Measurements from ENCODE around the gene DVL1. TPM values are rescaled to one million over a fixed set of nuclear protein-coding genes. Genes with fewer than 3 reads are reported as not detected.
A peak's percentile ranks its signal among the peaks of the same experiment; 100 is the strongest.

Gene DVL1
- total and polyA plus RNA-seq, 9 of the 15 experiments (the other 6 are each of a cell fraction or from before 2014, with no cell fraction given), result 0.62 to 135 (median 24.3) TPM

GRCh38 chr1:1302951-1303509 is 46.2 kb downstream of the DVL1 start (continued):
- TF ChIP-seq ZNF143 (CRISPR knock-in tag; IDR thresholded peaks at IDR 0.05), result 0 out of 2 replicates have a peak, but pooled peaks have one; percentile 8

DNA sequence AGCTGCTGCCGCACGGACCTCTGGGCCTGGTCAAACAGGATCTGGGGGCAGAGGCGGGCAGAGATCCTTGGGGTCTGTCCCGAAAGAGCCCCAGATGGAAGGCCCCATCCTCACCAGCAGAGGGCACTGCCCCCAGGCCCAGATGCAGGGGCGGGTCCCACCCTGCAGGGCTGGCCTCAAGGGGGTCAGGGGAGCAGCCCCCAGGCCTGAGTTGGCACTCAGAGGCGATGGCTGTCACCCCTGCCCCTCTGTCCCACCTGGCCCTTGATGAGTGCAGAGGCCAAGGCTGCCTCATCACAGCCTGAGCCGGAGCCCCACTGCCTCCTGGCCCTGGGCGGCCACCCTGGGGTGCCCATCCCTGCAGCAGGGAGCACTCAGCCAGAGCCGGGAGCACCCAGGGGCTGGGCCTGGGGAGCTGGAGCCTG is 47.2 kb downstream of the DVL1 start:
- FAIRE-seq (no peak), ATAC-seq (no peak), DNase-seq (ENCODE audit: extremely low read depth in 1 of 4, low spot score in 3 of 4) (no peak)
- peak overlapping the region in 1 of 2 experiments; percentile 53; a peak in 2 of 4 replicates for H3K9ac ChIP-seq (ENCODE audit: insufficient read depth in 1 of 2, low read depth in 2 of 2, low read length in 2 of 2)
- H3K36me3 ChIP-seq (ENCODE audit: control insufficient read depth, insufficient read depth, low read length), result peaks cover 9% of the 10 kb centered on the region; the same call in 2 of the 3 replicates
- H4K20me1 ChIP-seq (replicated peaks; ENCODE audit: control insufficient read depth, insufficient read depth, low read length), result peaks cover 30% of the 10 kb centered on the region; the same call in 1 of the 2 replicates
- in situ Hi-C loops (cut with MboI) (no loop called here), intact Hi-C loops (cut with micrococcal nuclease) (loop anchor here (10.0 kb wide), 1 partner anchor 923 kb away; the partner anchor contains the start of gene SKI)
- no peak overlapping the region for H2AFZ ChIP-seq (ENCODE audit: low read depth, low read length)
- WGBS (ENCODE audit: insufficient coverage, low coverage, missing lambda C conversion rate), result 85% methylated on average over 9 of the region's 9 CpGs
- H3K4me3 ChIP-seq, result no peak overlapping the region
- ChIA-PET CTCF (ENCODE audit: low intra/inter-chr PET ratio) (no interaction called here), POLR2A (no interaction called here)
- H3K79me2 ChIP-seq (ENCODE audit: control insufficient read depth, insufficient read depth, low read length), result peaks cover 29% of the 10 kb centered on the region
- H3K27ac ChIP-seq (ENCODE audit: extremely low read depth, low read depth, low read length), result no peak overlapping the region
- BruUV-seq (replicated peaks), result no TSS peak
- H3K4me2 ChIP-seq (ENCODE audit: insufficient read depth, low read length), result no peak overlapping the region
- H3K9me1 ChIP-seq (ENCODE audit: control insufficient read depth, insufficient read depth, low read length), result peaks cover 21% of the 10 kb centered on the region
- peaks cover 31 to 77% of the 10 kb centered on the region in 2 experiments for H3K4me1 ChIP-seq (replicated peaks in 1 of 2; ENCODE audit: control insufficient read depth in 2 of 2, insufficient read depth in 2 of 2, low read length in 2 of 2)
- H3K9me3 ChIP-seq (replicated peaks; ENCODE audit: control insufficient read depth, insufficient read depth, low read depth, low read length), result no peaks in the 10 kb centered on the region
- no peaks in the 10 kb centered on the region for H3K27me3 ChIP-seq (ENCODE audit: control insufficient read depth in 2 of 2, insufficient read depth in 2 of 2, low read length in 2 of 2)
- TF ChIP-seq RBM39 (optimal IDR thresholded peaks at IDR 0.05; ENCODE audit: low read depth, low read length) (no peak), SMARCB1 (IDR thresholded peaks at IDR 0.05; ENCODE audit: insufficient read length, low read depth) (no peak), CSDE1 (IDR thresholded peaks at IDR 0.05) (no peak), ZNF436 (CRISPR knock-in tag; IDR thresholded peaks at IDR 0.05) (no peak), SRSF1 (IDR thresholded peaks at IDR 0.05; ENCODE audit: low read depth, low read length) (no peak), ZNF263 (CRISPR knock-in tag; IDR thresholded peaks at IDR 0.05; ENCODE audit: borderline replicate concordance) (peak; percentile 86), DDX20 (tag; IDR thresholded peaks at IDR 0.05; ENCODE audit: low read depth) (no peak), ZZZ3 (IDR thresholded peaks at IDR 0.05) (no peak), SMAD1 (IDR thresholded peaks at IDR 0.05; ENCODE audit: low read depth, low read length, partially characterized antibody) (no peak), RAD21 (CRISPR knock-in tag; conservative IDR thresholded peaks at IDR 0.05 in 1 of 2, IDR thresholded peaks at IDR 0.05 in 1 of 2) (peak in 1 of 2 experiments; percentile 28; a peak in 1 of 4 replicates), L3MBTL2 (IDR thresholded peaks at IDR 0.05) (no peak), THAP7 (CRISPR knock-in tag; IDR thresholded peaks at IDR 0.05) (no peak), HOXB6 (CRISPR knock-in tag; IDR thresholded peaks at IDR 0.05; ENCODE audit: borderline replicate concordance) (no peak)
- TF ChIP-seq, protein P1, sequence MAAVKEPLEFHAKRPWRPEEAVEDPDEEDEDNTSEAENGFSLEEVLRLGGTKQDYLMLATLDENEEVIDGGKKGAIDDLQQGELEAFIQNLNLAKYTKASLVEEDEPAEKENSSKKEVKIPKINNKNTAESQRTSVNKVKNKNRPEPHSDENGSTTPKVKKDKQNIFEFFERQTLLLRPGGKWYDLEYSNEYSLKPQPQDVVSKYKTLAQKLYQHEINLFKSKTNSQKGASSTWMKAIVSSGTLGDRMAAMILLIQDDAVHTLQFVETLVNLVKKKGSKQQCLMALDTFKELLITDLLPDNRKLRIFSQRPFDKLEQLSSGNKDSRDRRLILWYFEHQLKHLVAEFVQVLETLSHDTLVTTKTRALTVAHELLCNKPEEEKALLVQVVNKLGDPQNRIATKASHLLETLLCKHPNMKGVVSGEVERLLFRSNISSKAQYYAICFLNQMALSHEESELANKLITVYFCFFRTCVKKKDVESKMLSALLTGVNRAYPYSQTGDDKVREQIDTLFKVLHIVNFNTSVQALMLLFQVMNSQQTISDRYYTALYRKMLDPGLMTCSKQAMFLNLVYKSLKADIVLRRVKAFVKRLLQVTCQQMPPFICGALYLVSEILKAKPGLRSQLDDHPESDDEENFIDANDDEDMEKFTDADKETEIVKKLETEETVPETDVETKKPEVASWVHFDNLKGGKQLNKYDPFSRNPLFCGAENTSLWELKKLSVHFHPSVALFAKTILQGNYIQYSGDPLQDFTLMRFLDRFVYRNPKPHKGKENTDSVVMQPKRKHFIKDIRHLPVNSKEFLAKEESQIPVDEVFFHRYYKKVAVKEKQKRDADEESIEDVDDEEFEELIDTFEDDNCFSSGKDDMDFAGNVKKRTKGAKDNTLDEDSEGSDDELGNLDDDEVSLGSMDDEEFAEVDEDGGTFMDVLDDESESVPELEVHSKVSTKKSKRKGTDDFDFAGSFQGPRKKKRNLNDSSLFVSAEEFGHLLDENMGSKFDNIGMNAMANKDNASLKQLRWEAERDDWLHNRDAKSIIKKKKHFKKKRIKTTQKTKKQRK (IDR thresholded peaks at IDR 0.05; ENCODE audit: borderline replicate concordance, low read depth, low read length), result no peak
- TF ChIP-seq, protein P2, sequence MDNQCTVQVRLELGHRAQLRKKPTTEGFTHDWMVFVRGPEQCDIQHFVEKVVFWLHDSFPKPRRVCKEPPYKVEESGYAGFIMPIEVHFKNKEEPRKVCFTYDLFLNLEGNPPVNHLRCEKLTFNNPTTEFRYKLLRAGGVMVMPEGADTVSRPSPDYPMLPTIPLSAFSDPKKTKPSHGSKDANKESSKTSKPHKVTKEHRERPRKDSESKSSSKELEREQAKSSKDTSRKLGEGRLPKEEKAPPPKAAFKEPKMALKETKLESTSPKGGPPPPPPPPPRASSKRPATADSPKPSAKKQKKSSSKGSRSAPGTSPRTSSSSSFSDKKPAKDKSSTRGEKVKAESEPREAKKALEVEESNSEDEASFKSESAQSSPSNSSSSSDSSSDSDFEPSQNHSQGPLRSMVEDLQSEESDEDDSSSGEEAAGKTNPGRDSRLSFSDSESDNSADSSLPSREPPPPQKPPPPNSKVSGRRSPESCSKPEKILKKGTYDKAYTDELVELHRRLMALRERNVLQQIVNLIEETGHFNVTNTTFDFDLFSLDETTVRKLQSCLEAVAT (IDR thresholded peaks at IDR 0.05), result no peak
